Measurements from ENCODE around the gene EFCAB12.

DNA sequence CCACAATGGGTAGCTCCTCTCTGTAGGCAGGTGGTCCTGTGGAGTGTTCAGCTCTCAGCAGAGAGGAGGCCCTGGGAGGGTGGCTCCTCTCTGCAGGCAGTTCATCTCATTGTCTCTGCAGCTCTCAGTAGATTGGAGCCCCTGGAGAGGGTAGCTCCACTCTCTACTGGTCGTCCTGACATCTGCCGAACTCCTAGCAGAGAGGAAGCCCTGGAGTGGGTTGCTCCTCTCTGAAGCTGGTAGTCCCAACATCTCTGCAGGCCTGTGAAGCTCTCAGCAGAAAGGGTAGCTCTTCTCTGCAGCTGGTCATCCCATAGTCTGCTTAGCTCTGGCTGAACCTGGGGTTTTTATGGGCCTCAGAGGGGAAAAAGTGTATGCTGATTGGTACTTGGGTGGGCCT, 50.8 kb downstream of the EFCAB12 start:
- TF ChIP-seq, protein P1, sequence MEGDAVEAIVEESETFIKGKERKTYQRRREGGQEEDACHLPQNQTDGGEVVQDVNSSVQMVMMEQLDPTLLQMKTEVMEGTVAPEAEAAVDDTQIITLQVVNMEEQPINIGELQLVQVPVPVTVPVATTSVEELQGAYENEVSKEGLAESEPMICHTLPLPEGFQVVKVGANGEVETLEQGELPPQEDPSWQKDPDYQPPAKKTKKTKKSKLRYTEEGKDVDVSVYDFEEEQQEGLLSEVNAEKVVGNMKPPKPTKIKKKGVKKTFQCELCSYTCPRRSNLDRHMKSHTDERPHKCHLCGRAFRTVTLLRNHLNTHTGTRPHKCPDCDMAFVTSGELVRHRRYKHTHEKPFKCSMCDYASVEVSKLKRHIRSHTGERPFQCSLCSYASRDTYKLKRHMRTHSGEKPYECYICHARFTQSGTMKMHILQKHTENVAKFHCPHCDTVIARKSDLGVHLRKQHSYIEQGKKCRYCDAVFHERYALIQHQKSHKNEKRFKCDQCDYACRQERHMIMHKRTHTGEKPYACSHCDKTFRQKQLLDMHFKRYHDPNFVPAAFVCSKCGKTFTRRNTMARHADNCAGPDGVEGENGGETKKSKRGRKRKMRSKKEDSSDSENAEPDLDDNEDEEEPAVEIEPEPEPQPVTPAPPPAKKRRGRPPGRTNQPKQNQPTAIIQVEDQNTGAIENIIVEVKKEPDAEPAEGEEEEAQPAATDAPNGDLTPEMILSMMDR (IDR thresholded peaks at IDR 0.05 in 4 of 5, conservative IDR thresholded peaks at IDR 0.05 in 1 of 5): no peak
- TF ChIP-seq POLR2A (IDR thresholded peaks at IDR 0.05): no peak

All from gastrocnemius medialis (tissue), 4 donors.